Left kidney (tissue), 8 donors: ENCODE results near the gene ABI1. TPM values are rescaled to one million over a fixed set of nuclear protein-coding genes. Genes with fewer than 3 reads are reported as not detected.
"Not testable (repeated sequence)": the region's sequence is repeated elsewhere in the genome, so short reads cannot be mapped to it uniquely, and the experiment has no call there.

ENCODE experiments used
- DNase-seq: peaks from one replicate; pipeline ENCODE4 v3.0.0-alpha.2; 2013
- long read RNA-seq, 8 donors: transcript quantifications; one replicate each; lab custom pipeline, GENCODE V29; 2026
- polyA plus RNA-seq: library from polyadenylated mRNA; unstranded; fragments of 120-200 nt; gene quantifications from one replicate; pipeline ENCODE4 v1.2.1, GENCODE V29; 2013; ENCODE audit not compliant: insufficient read length

ABI1 gene
- polyA plus RNA-seq = 72.4 TPM
- long read RNA-seq, donor 1, transcript ABI1-205 (10 exons, 3,516 nt) = major isoform, 5 of 31 reads
- long read RNA-seq, donor 1, partial matches to known transcripts = 19 of 31 reads
- long read RNA-seq, donor 1, other reads (novel, unspliced or antisense) = 0 of 31 reads
- long read RNA-seq, donor 2, partial matches to known transcripts = 13 of 22 reads
- long read RNA-seq, donor 2, other reads (novel, unspliced or antisense) = 0 of 22 reads
- long read RNA-seq, donor 3, partial matches to known transcripts = 9 of 15 reads
- long read RNA-seq, donor 3, other reads (novel, unspliced or antisense) = 0 of 15 reads
- long read RNA-seq, donor 4 = 0 reads
- long read RNA-seq, donor 5, transcript ABI1-205 (10 exons, 3,516 nt) = major isoform, 9 of 27 reads
- long read RNA-seq, donor 5, transcript ABI1-208 (10 exons, 3,515 nt) = minor isoform, 5 of 27 reads
- long read RNA-seq, donor 5, partial matches to known transcripts = 6 of 27 reads
- long read RNA-seq, donor 5, other reads (novel, unspliced or antisense) = 0 of 27 reads
- long read RNA-seq, donor 6, partial matches to known transcripts = 7 of 19 reads
- long read RNA-seq, donor 6, other reads (novel, unspliced or antisense) = 0 of 19 reads
- long read RNA-seq, donor 7, transcript ABI1-205 (10 exons, 3,516 nt) = major isoform, 5 of 16 reads
- long read RNA-seq, donor 7, partial matches to known transcripts = 0 of 16 reads
- long read RNA-seq, donor 7, other reads (novel, unspliced or antisense) = 5 of 16 reads
- long read RNA-seq, donor 8, partial matches to known transcripts = 6 of 9 reads
- long read RNA-seq, donor 8, other reads (novel, unspliced or antisense) = 0 of 9 reads

GRCh38 chr10:26860443-26861204 lies at the start of gene ABI1:
TSS of gene ABI1 (minus strand) at chr10:26860958. CDS start at chr10:26860863, 95 bp downstream.
- DNase-seq = peak; percentile 99

GRCh38 chr10:26909753-26910152 lies 49.0 kb upstream of the ABI1 start:
- DNase-seq = no peak

- DNase-seq = not testable (repeated sequence)
Observed at GRCh38 chr10:26905253-26905781, 44.6 kb upstream of the ABI1 start.

- DNase-seq = no peak
Observed at GRCh38 chr10:26903431-26904217, 42.9 kb upstream of the ABI1 start.

- not testable (repeated sequence) for DNase-seq
Observed at GRCh38 chr10:26892306-26892923, 31.7 kb upstream of the ABI1 start.

- peak; percentile 65 for DNase-seq
Observed at GRCh38 chr10:26890956-26891355, 30.2 kb upstream of the ABI1 start.

GRCh38 chr10:26887611-26888215 lies 27.0 kb upstream of the ABI1 start:
- no peak for DNase-seq

GRCh38 chr10:26881600-26882331 lies 21.0 kb upstream of the ABI1 start:
- peak; percentile 43 for DNase-seq

- DNase-seq = no peak
Observed at GRCh38 chr10:26879744-26880143, 19.0 kb upstream of the ABI1 start.

GRCh38 chr10:26870766-26871165 lies 10.0 kb upstream of the ABI1 start:
- DNase-seq = no peak

- no peak for DNase-seq
Observed at GRCh38 chr10:26869528-26869927, 8.8 kb upstream of the ABI1 start.

- DNase-seq = no peak
Observed at GRCh38 chr10:26863351-26864076, 2.8 kb upstream of the ABI1 start.

GRCh38 chr10:26861205-26861998 lies 644 bp upstream of the ABI1 start:
- no peak for DNase-seq

GRCh38 chr10:26860102-26860442 lies 686 bp downstream of the ABI1 start:
- DNase-seq = peak; percentile 68

GRCh38 chr10:26859241-26860101 lies 1.3 kb downstream of the ABI1 start:
- DNase-seq = peak; percentile 28

- DNase-seq = no peak
Observed at GRCh38 chr10:26858707-26859034, 2.1 kb downstream of the ABI1 start.
